ENCODE data around the gene CXCL1. TPM values are rescaled to one million over a fixed set of nuclear protein-coding genes. Genes with fewer than 3 reads are reported as not detected.

The CXCL1 gene
- total RNA-seq, 5 donors from 2014 or later (not counting 1 experiment from before 2014, with no cell fraction given): not detected

DNA sequence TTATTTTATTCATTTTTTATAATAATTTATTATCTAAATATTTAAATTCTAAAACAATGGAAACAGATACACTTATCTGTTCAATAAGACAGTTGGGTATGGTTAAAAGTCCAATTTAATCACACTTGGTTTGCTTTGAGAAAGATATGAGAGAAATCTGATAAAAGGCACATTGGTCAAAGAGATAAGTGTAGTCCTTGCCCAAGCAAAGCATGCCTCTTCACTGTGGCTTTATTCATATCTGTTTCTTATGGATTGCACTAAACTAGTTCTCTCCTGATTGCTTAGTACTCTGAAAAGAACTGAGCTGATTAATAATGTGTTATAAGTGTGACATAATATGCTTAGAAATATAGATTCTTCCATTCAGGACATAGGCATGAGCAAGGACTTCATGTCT, 39.8 kb downstream of the CXCL1 start:
- POLR2A ChIA-PET: no interaction called here
- H3K27ac Mint-ChIP-seq: no peak overlapping the region

DNA sequence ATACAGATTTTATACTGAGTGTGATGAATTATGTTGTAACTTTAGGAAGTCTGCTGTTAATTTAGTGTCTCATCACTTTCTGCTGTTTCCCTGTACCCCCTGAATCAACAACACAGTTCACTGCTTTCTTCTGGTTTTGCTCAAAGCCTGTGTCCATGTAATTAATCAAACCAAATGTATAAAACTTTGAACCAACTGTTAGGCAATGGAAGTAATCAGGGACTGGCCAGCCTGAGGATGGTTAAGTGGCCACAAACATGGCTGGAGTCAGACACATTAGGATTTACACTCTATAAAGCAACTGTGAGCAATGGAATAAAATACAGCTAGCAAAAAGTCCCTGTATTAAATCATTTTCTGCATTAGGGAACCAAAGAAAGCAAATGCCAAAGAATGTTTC, 42.6 kb downstream of the CXCL1 start:
- no peak for ATAC-seq (replicated peaks in 1 of 4)
- no peak overlapping the region for H3K4me3 ChIP-seq (ENCODE audit: control insufficient read depth in 1 of 2, extremely low read depth in 1 of 2, low read length in 1 of 2)
- H3K9me3 ChIP-seq: no peaks in the 10 kb centered on the region
- Mint-ChIP-seq H3K27me3 (no peaks in the 10 kb centered on the region), H3K4me1 (no peaks in the 10 kb centered on the region), H3K9me3 (no peaks in the 10 kb centered on the region), H3K4me3 (no peak overlapping the region), H3K36me3 (no peaks in the 10 kb centered on the region), H3K27ac (no peak overlapping the region)
- no peaks in the 10 kb centered on the region for H3K36me3 ChIP-seq (ENCODE audit: control insufficient read depth in 2 of 2, extremely low read depth in 1 of 2, insufficient read depth in 1 of 2, low read length in 1 of 2)
- no peaks in the 10 kb centered on the region for H3K27me3 ChIP-seq (replicated peaks in 1 of 2; ENCODE audit: control insufficient read depth in 2 of 2, extremely low read depth in 1 of 2, insufficient read depth in 2 of 2, low read length in 1 of 2)
- no peak for DNase-seq
- CTCF ChIA-PET: no interaction called here
- POLR2A ChIA-PET: no interaction called here
- no peaks in the 10 kb centered on the region for H3K4me1 ChIP-seq (ENCODE audit: control insufficient read depth in 1 of 2, extremely low read depth in 1 of 2, insufficient read depth in 2 of 2, low read length in 2 of 2)
- H3K27ac ChIP-seq (ENCODE audit: low read length): no peak overlapping the region

More for the DNA sequence above, 39.8 kb downstream of the CXCL1 start:
- no peak overlapping the region for H3K4me3 ChIP-seq (ENCODE audit: control insufficient read depth in 1 of 2, extremely low read depth in 1 of 2, low read length in 1 of 2)
- Mint-ChIP-seq H3K4me3 (no peak overlapping the region), H3K4me1 (no peaks in the 10 kb centered on the region), H3K27me3 (no peaks in the 10 kb centered on the region), H3K36me3 (no peaks in the 10 kb centered on the region), H3K9me3 (no peaks in the 10 kb centered on the region)
- H3K27me3 ChIP-seq (replicated peaks in 1 of 2; ENCODE audit: control insufficient read depth in 2 of 2, extremely low read depth in 1 of 2, insufficient read depth in 2 of 2, low read length in 1 of 2): no peaks in the 10 kb centered on the region
- H3K9me3 ChIP-seq: no peaks in the 10 kb centered on the region
- H3K36me3 ChIP-seq (ENCODE audit: control insufficient read depth in 2 of 2, extremely low read depth in 1 of 2, insufficient read depth in 1 of 2, low read length in 1 of 2): no peaks in the 10 kb centered on the region
- H3K27ac ChIP-seq (ENCODE audit: low read length): no peak overlapping the region
- CTCF ChIA-PET: no interaction called here
- DNase-seq (no peak), ATAC-seq (replicated peaks in 1 of 4) (no peak)
- H3K4me1 ChIP-seq (ENCODE audit: control insufficient read depth in 1 of 2, extremely low read depth in 1 of 2, insufficient read depth in 2 of 2, low read length in 2 of 2): no peaks in the 10 kb centered on the region

DNA sequence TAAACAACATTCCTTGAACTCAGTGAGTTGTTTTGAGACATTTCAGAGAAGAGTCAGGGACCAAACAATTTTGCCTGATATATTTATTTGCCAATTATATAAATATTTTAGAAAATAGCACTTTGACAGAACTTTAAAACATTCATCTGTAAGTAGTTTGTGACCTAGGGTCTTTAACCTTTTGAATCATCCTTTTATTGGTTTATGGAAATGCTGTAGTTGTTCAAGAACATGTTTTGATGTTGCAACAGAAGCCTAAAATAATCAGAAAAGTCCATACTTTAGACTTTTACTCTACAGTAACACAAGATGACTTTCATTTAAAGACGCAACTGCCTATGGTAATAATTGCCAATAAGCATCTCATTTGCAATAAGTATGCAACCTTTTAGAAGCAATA, 43.0 kb downstream of the CXCL1 start:
- no peaks in the 10 kb centered on the region for H3K4me1 ChIP-seq (ENCODE audit: control insufficient read depth in 1 of 2, extremely low read depth in 1 of 2, insufficient read depth in 2 of 2, low read length in 2 of 2)
- DNase-seq: no peak
- H3K36me3 Mint-ChIP-seq: no peaks in the 10 kb centered on the region
- CTCF ChIA-PET: interaction anchor here in 1 of 2 donors (0.8 kb wide), 1 partner anchor 9 kb away, joined by 3 read pairs; no protein-coding TSS in a partner anchor
- WGBS (ENCODE audit: insufficient coverage): no CpG with 5 or more reads among the region's 1 CpG
- no peaks in the 10 kb centered on the region for H3K36me3 ChIP-seq (ENCODE audit: control insufficient read depth in 2 of 2, extremely low read depth in 1 of 2, insufficient read depth in 1 of 2, low read length in 1 of 2)
- no peak overlapping the region for H3K27ac ChIP-seq (ENCODE audit: low read length)
- no peak overlapping the region for H3K4me3 Mint-ChIP-seq
- H3K9me3 ChIP-seq: no peaks in the 10 kb centered on the region
- no peaks in the 10 kb centered on the region for H3K27me3 ChIP-seq (replicated peaks in 1 of 2; ENCODE audit: control insufficient read depth in 2 of 2, extremely low read depth in 1 of 2, insufficient read depth in 2 of 2, low read length in 1 of 2)
- no peaks in the 10 kb centered on the region for H3K9me3 Mint-ChIP-seq
- no peak for ATAC-seq (replicated peaks in 1 of 4)
- no peaks in the 10 kb centered on the region for H3K27me3 Mint-ChIP-seq
- H3K4me1 Mint-ChIP-seq: no peaks in the 10 kb centered on the region
- POLR2A ChIA-PET: no interaction called here
- H3K27ac Mint-ChIP-seq: no peak overlapping the region
- no peak overlapping the region for H3K4me3 ChIP-seq (ENCODE audit: control insufficient read depth in 1 of 2, extremely low read depth in 1 of 2, low read length in 1 of 2)

DNA sequence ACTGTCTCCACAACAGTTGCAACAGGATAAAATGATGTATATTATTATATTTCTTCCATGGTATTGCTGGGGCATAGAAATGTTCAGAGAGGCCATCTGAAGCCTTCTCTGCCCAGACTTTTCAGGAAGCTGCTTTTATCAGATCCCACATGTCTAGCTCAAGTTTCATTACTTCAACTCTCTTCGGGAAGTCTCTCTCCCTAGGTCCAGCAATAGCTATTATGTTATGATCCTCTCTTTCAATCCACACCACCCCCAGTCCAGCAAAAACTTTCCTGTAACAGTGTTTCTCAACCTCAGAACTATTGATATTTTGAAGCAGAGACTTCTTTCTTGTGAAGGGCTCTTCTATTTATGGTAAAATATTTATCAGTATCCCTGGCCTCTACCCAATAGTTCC, 44.9 kb downstream of the CXCL1 start:
- 100% methylated on average over 1 of the region's 1 CpG for WGBS (ENCODE audit: insufficient coverage)
- CTCF ChIA-PET: no interaction called here

DNA sequence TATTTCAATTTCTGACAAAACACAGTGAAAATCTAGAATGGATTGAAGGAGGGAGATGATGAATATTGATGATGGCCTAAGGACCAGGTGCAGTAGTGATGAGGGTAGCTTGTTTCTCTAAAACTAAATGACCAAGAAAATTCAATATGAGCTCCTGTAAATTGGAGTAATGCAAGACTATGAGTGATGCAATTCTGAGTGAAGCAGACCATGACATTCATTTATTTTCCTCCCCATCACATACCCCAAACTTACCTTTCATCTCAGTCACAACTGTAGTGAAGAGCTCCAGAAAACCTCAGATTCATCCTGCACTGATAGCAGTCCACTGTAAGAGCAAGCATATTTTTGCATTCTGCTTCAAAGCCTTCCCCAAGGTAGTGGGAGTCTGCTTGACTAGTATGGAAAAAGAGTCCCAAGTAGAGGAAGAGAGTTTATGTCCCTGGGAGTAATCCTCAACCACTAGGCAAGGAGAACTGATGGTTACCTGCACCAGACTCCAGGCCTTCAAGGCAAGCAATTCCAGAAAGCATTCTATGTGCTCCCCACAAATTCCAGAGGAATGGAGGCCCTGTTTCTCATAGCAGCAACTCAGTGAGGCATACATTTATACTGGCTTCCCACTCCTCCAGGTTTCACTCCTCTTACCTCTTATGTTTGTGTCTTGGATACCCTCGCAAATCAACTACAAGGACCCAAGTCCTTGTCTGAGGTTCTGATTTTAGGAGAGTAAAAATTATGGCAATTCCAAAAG, 47.2 kb downstream of the CXCL1 start:
- no peak for DNase-seq
- no peak overlapping the region for H3K4me3 Mint-ChIP-seq
- H3K27ac Mint-ChIP-seq: no peak overlapping the region
- no peaks in the 10 kb centered on the region for H3K36me3 ChIP-seq (ENCODE audit: control insufficient read depth in 2 of 2, extremely low read depth in 1 of 2, insufficient read depth in 1 of 2, low read length in 1 of 2)
- H3K27ac ChIP-seq (ENCODE audit: low read length): no peak overlapping the region
- ChIA-PET POLR2A (no interaction called here), CTCF (no interaction called here)
- no peaks in the 10 kb centered on the region for H3K27me3 ChIP-seq (replicated peaks in 1 of 2; ENCODE audit: control insufficient read depth in 2 of 2, extremely low read depth in 1 of 2, insufficient read depth in 2 of 2, low read length in 1 of 2)
- no peak for ATAC-seq (replicated peaks in 1 of 4)
- no peak overlapping the region for H3K4me3 ChIP-seq (ENCODE audit: control insufficient read depth in 1 of 2, extremely low read depth in 1 of 2, low read length in 1 of 2)
- no CpG with 5 or more reads among the region's 1 CpG for WGBS (ENCODE audit: insufficient coverage)
- no peaks in the 10 kb centered on the region for H3K36me3 Mint-ChIP-seq
- H3K9me3 ChIP-seq: no peaks in the 10 kb centered on the region
- no peaks in the 10 kb centered on the region for H3K4me1 Mint-ChIP-seq
- no peaks in the 10 kb centered on the region for H3K9me3 Mint-ChIP-seq
- no peaks in the 10 kb centered on the region for H3K27me3 Mint-ChIP-seq
- no peaks in the 10 kb centered on the region for H3K4me1 ChIP-seq (ENCODE audit: control insufficient read depth in 1 of 2, extremely low read depth in 1 of 2, insufficient read depth in 2 of 2, low read length in 2 of 2)

More for the DNA sequence above, 44.9 kb downstream of the CXCL1 start:
- no peaks in the 10 kb centered on the region for H3K4me1 ChIP-seq (ENCODE audit: control insufficient read depth in 1 of 2, extremely low read depth in 1 of 2, insufficient read depth in 2 of 2, low read length in 2 of 2)
- H3K27ac Mint-ChIP-seq: no peak overlapping the region
- H3K27ac ChIP-seq (ENCODE audit: low read length): no peak overlapping the region
- POLR2A ChIA-PET: no interaction called here
- no peak overlapping the region for H3K4me3 Mint-ChIP-seq
- H3K9me3 ChIP-seq: no peaks in the 10 kb centered on the region
- no peaks in the 10 kb centered on the region for H3K27me3 ChIP-seq (replicated peaks in 1 of 2; ENCODE audit: control insufficient read depth in 2 of 2, extremely low read depth in 1 of 2, insufficient read depth in 2 of 2, low read length in 1 of 2)
- no peaks in the 10 kb centered on the region for H3K9me3 Mint-ChIP-seq
- DNase-seq: no peak
- no peak overlapping the region for H3K4me3 ChIP-seq (ENCODE audit: control insufficient read depth in 1 of 2, extremely low read depth in 1 of 2, low read length in 1 of 2)
- H3K36me3 ChIP-seq (ENCODE audit: control insufficient read depth in 2 of 2, extremely low read depth in 1 of 2, insufficient read depth in 1 of 2, low read length in 1 of 2): no peaks in the 10 kb centered on the region
- no peaks in the 10 kb centered on the region for H3K27me3 Mint-ChIP-seq
- H3K4me1 Mint-ChIP-seq: no peaks in the 10 kb centered on the region
- no peaks in the 10 kb centered on the region for H3K36me3 Mint-ChIP-seq
- no peak for ATAC-seq (replicated peaks in 1 of 4)

DNA sequence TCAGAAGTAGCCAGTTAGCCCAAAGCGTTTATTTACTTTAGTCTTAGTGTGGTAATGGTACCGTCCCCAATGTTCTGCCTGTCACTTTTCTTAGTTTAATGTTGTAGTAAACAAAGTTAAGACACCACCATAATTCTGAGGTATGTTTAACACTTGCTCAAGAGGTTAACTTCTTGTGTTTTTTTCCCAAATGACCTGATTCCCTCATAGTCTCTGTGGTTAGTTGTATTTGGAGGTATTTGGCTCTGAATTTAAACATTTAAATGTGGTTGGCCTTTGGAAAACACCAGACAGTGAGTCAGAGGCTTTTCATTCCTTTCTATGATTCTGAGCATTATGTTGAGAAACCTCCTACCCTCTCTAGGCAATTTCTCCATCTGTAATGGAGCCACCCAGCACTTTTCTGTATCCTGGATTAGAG, 47.9 kb downstream of the CXCL1 start:
- Histone ChIP-seq H3K4me1 (ENCODE audit: control insufficient read depth in 1 of 2, extremely low read depth in 1 of 2, insufficient read depth in 2 of 2, low read length in 2 of 2) (no peaks in the 10 kb centered on the region), H3K4me3 (ENCODE audit: control insufficient read depth in 1 of 2, extremely low read depth in 1 of 2, low read length in 1 of 2) (no peak overlapping the region), H3K36me3 (ENCODE audit: control insufficient read depth in 2 of 2, extremely low read depth in 1 of 2, insufficient read depth in 1 of 2, low read length in 1 of 2) (no peaks in the 10 kb centered on the region), H3K27ac (ENCODE audit: low read length) (no peak overlapping the region), H3K27me3 (replicated peaks in 1 of 2; ENCODE audit: control insufficient read depth in 2 of 2, extremely low read depth in 1 of 2, insufficient read depth in 2 of 2, low read length in 1 of 2) (no peaks in the 10 kb centered on the region), H3K9me3 (no peaks in the 10 kb centered on the region)
- Mint-ChIP-seq H3K4me3 (no peak overlapping the region), H3K27me3 (no peaks in the 10 kb centered on the region), H3K4me1 (no peaks in the 10 kb centered on the region), H3K27ac (no peak overlapping the region), H3K36me3 (no peaks in the 10 kb centered on the region), H3K9me3 (no peaks in the 10 kb centered on the region)
- DNase-seq (no peak), ATAC-seq (replicated peaks in 1 of 4) (no peak)
- ChIA-PET POLR2A (no interaction called here), CTCF (no interaction called here)
- WGBS (ENCODE audit: insufficient coverage): no CpG with 5 or more reads among the region's 2 CpGs

DNA sequence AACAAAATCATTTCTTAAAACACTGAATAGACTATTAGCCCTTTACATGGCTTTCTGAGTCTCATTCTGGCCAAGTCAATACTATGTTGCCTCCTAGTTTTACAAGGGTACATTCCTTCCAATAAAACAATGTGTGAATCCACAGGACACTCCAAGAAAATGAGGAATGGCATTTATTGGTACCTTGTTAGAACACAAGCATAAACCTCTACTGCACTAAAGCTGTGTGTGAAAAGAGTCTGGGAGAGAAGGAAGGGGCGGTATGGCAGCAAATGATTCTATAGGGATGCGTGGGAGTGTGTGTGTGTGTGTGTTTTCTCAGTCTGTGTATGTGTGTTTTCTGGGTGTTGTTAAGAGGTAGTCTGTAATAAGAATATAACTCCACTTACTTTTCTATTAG, 48.9 kb downstream of the CXCL1 start:
- no peak overlapping the region for H3K27ac ChIP-seq (ENCODE audit: low read length)
- Mint-ChIP-seq H3K36me3 (no peaks in the 10 kb centered on the region), H3K4me3 (no peak overlapping the region), H3K9me3 (no peaks in the 10 kb centered on the region), H3K27me3 (no peaks in the 10 kb centered on the region), H3K27ac (no peak overlapping the region), H3K4me1 (no peaks in the 10 kb centered on the region)
- ChIA-PET CTCF (no interaction called here), POLR2A (no interaction called here)
- no peaks in the 10 kb centered on the region for H3K4me1 ChIP-seq (ENCODE audit: control insufficient read depth in 1 of 2, extremely low read depth in 1 of 2, insufficient read depth in 2 of 2, low read length in 2 of 2)
- no peaks in the 10 kb centered on the region for H3K27me3 ChIP-seq (replicated peaks in 1 of 2; ENCODE audit: control insufficient read depth in 2 of 2, extremely low read depth in 1 of 2, insufficient read depth in 2 of 2, low read length in 1 of 2)
- ATAC-seq (replicated peaks in 1 of 4) (no peak), DNase-seq (no peak)
- H3K36me3 ChIP-seq (ENCODE audit: control insufficient read depth in 2 of 2, extremely low read depth in 1 of 2, insufficient read depth in 1 of 2, low read length in 1 of 2): no peaks in the 10 kb centered on the region
- no peak overlapping the region for H3K4me3 ChIP-seq (ENCODE audit: control insufficient read depth in 1 of 2, extremely low read depth in 1 of 2, low read length in 1 of 2)
- H3K9me3 ChIP-seq: no peaks in the 10 kb centered on the region
- no CpG with 5 or more reads among the region's 2 CpGs for WGBS (ENCODE audit: insufficient coverage)
